GM23338 (cell line): Measurements from ENCODE around the gene APC. TPM values are rescaled to one million over a fixed set of nuclear protein-coding genes. Genes with fewer than 3 reads are reported as not detected.

Experiments used
- ATAC-seq: fragments of 200-7000 bp; cut with Tn5 transposase; 3 replicates; pipeline ENCODE4 v1.9.1; 2020
- DNase-seq: peaks from one replicate; pipeline ENCODE4 v3.0.0-alpha.2; 2015; ENCODE audit warnings: low spot score
- H2AFZ ChIP-seq: fragments of 200-600 bp; sonication (generic); 2 replicates; pipeline ENCODE4 v1.8.0; 2016; ENCODE audit warnings: antibody characterized with exemption, mild to moderate bottlenecking, moderate library complexity
- H3F3A ChIP-seq: fragments of 200-600 bp; sonication (generic); replicated peaks from 2 replicates; pipeline ENCODE4 v1.8.0; 2017; ENCODE audit warnings: antibody characterized with exemption, mixed run types, low read depth
- H3K27ac ChIP-seq: fragments of 200-600 bp; sonication (generic); 2 replicates; pipeline ENCODE4 v1.6.1; 2016; ENCODE audit warnings: low read depth
- H3K27me3 ChIP-seq: fragments of 200-600 bp; sonication (generic); 2 replicates; pipeline ENCODE4 v1.8.0; 2016; ENCODE audit warnings: mild to moderate bottlenecking, mixed run types, moderate library complexity; ENCODE audit not compliant: insufficient read depth
- H3K36me3 ChIP-seq: fragments of 200-600 bp; sonication (generic); 2 replicates; pipeline ENCODE4 v1.8.0; 2016; ENCODE audit warnings: mild to moderate bottlenecking; ENCODE audit not compliant: insufficient read depth
- H3K4me1 ChIP-seq: fragments of 200-600 bp; sonication (generic); 2 replicates; pipeline ENCODE4 v1.8.0; 2016; ENCODE audit warnings: mild to moderate bottlenecking, moderate library complexity; ENCODE audit not compliant: insufficient read depth
- H3K4me2 ChIP-seq: fragments of 200-600 bp; sonication (generic); 2 replicates; pipeline ENCODE4 v1.7.1; 2017; ENCODE audit warnings: mixed run types
- H3K4me3 ChIP-seq: fragments of 200-600 bp; sonication (generic); 2 replicates; pipeline ENCODE4 v1.6.1; 2016; ENCODE audit warnings: mixed run types
- H3K79me2 ChIP-seq: fragments of 200-600 bp; sonication (generic); replicated peaks from 2 replicates; pipeline ENCODE4 v1.8.0; 2017; ENCODE audit warnings: mild to moderate bottlenecking; ENCODE audit not compliant: insufficient read depth
- H3K9me2 ChIP-seq: fragments of 200-600 bp; sonication (generic); 2 replicates; pipeline ENCODE4 v1.8.0; 2017; ENCODE audit not compliant: insufficient read depth
- H4K20me1 ChIP-seq: fragments of 200-600 bp; sonication (generic); replicated peaks from 2 replicates; pipeline ENCODE4 v1.8.0; 2017; ENCODE audit warnings: mild to moderate bottlenecking; ENCODE audit not compliant: insufficient read depth
- H3K27ac Mint-ChIP-seq: 2 replicates; pipeline ENCODE4 v1.8.0; 2020; ENCODE audit warnings: inconsistent platforms, mild to moderate bottlenecking, moderate library complexity, mixed read lengths
- H3K27me3 Mint-ChIP-seq: 3 replicates; pipeline ENCODE4 v1.8.0; 2022; ENCODE audit warnings: low read depth, mild to moderate bottlenecking, moderate library complexity, mixed read lengths, inconsistent platforms; ENCODE audit not compliant: insufficient read depth, poor library complexity
- H3K36me3 Mint-ChIP-seq: 3 replicates; pipeline ENCODE4 v1.8.0; 2021; ENCODE audit warnings: low read depth, mild to moderate bottlenecking, inconsistent platforms, moderate library complexity, mixed read lengths
- H3K4me1 Mint-ChIP-seq: 3 replicates; pipeline ENCODE4 v1.8.0; 2020; ENCODE audit warnings: mild to moderate bottlenecking, inconsistent platforms, mixed read lengths
- H3K4me3 Mint-ChIP-seq: 3 replicates; pipeline ENCODE4 v1.8.0; 2021; ENCODE audit warnings: moderate library complexity, mild to moderate bottlenecking, inconsistent platforms, mixed read lengths
- H3K9me3 Mint-ChIP-seq: 3 replicates; pipeline ENCODE4 v1.8.0; 2020; ENCODE audit warnings: moderate library complexity, mild to moderate bottlenecking, inconsistent platforms, mixed read lengths
- EZH2 ChIP-seq: fragments of 200-600 bp; sonication (generic); IDR thresholded peaks from one replicate; pipeline ENCODE4 v1.8.0; 2017; ENCODE audit warnings: antibody characterized with exemption, mild to moderate bottlenecking, low read depth; ENCODE audit not compliant: unreplicated experiment
- JUNB ChIP-seq: IDR thresholded peaks from one replicate; pipeline ENCODE4 v1.6.1; 2016; ENCODE audit warnings: antibody characterized with exemption; ENCODE audit not compliant: unreplicated experiment
- STAT1 ChIP-seq: IDR thresholded peaks from one replicate; pipeline ENCODE4 v1.6.1; 2016; ENCODE audit warnings: antibody characterized with exemption; ENCODE audit not compliant: unreplicated experiment
- ZNF114 ChIP-seq: fragments of 250-450 bp; sonication (Bioruptor Pico); IDR thresholded peaks from 2 replicates; pipeline ENCODE4 v1.5.0; 2020; ENCODE audit warnings: mild to moderate bottlenecking, moderate library complexity
- ZNF331 ChIP-seq: fragments of 250-450 bp; sonication (Bioruptor Pico); IDR thresholded peaks from 2 replicates; pipeline ENCODE4 v1.5.0; 2020; ENCODE audit warnings: low read depth, mild to moderate bottlenecking, moderate library complexity
- polyA plus RNA-seq: library from polyadenylated mRNA; unstranded; fragments of >200 nt; fragmentation: Nextera tagmentation; extraction: Ambion mirVana; gene quantifications from 2 replicates; pipeline ENCODE4 v1.2.1, GENCODE V29; 2016
- total RNA-seq: library from RNA; depleted of rRNA; stranded (reverse); fragments of >200 nt; shearing (Covaris generic); gene quantifications from 2 replicates; pipeline ENCODE4 v1.2.3, GENCODE V29; 2014
- TF ChIP-seq, protein P1 (sequence below): fragments of 250-450 bp; sonication (Bioruptor Pico); IDR thresholded peaks from 2 replicates; pipeline ENCODE4 v1.5.0; 2020; ENCODE audit warnings: mild to moderate bottlenecking, moderate library complexity
- TF ChIP-seq, protein P2 (sequence below): IDR thresholded peaks from one replicate; pipeline ENCODE4 v1.6.1; 2018; ENCODE audit warnings: antibody characterized with exemption; ENCODE audit not compliant: unreplicated experiment
- TF ChIP-seq, protein P3 (sequence below): IDR thresholded peaks from 2 replicates; pipeline ENCODE4 v1.6.1; 2016; ENCODE audit warnings: antibody characterized with exemption

Gene APC
- total and polyA plus RNA-seq, 2 experiments from 2014 or later, result 42.4 to 62.9 TPM

DNA sequence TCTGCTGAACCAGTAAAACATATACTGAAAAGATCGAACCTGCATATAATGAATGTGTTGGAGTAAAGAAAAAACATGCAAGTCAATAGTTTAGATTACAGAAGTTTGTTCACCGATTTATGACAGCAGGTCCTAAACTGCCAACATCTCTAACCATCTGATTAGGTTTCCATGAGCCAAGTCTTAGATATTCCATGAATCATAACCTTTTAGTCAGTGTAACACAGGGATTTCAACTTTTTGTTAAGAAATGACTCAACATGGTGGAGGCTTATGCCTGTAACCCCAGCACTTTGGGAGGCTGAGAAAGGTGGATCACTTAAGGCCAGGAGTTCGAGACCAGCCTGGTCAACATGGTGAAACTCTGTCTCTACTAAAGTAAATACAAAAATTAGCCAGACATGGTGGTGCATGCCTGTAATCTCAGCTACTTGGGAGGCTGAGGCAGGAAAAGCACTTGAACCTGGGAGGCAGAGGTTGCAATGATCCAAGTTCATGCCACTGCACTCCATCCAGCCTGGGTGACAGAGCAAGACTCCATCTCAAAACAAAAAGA lies 38.7 kb downstream of the APC start (continued):
- TF ChIP-seq, protein P1, sequence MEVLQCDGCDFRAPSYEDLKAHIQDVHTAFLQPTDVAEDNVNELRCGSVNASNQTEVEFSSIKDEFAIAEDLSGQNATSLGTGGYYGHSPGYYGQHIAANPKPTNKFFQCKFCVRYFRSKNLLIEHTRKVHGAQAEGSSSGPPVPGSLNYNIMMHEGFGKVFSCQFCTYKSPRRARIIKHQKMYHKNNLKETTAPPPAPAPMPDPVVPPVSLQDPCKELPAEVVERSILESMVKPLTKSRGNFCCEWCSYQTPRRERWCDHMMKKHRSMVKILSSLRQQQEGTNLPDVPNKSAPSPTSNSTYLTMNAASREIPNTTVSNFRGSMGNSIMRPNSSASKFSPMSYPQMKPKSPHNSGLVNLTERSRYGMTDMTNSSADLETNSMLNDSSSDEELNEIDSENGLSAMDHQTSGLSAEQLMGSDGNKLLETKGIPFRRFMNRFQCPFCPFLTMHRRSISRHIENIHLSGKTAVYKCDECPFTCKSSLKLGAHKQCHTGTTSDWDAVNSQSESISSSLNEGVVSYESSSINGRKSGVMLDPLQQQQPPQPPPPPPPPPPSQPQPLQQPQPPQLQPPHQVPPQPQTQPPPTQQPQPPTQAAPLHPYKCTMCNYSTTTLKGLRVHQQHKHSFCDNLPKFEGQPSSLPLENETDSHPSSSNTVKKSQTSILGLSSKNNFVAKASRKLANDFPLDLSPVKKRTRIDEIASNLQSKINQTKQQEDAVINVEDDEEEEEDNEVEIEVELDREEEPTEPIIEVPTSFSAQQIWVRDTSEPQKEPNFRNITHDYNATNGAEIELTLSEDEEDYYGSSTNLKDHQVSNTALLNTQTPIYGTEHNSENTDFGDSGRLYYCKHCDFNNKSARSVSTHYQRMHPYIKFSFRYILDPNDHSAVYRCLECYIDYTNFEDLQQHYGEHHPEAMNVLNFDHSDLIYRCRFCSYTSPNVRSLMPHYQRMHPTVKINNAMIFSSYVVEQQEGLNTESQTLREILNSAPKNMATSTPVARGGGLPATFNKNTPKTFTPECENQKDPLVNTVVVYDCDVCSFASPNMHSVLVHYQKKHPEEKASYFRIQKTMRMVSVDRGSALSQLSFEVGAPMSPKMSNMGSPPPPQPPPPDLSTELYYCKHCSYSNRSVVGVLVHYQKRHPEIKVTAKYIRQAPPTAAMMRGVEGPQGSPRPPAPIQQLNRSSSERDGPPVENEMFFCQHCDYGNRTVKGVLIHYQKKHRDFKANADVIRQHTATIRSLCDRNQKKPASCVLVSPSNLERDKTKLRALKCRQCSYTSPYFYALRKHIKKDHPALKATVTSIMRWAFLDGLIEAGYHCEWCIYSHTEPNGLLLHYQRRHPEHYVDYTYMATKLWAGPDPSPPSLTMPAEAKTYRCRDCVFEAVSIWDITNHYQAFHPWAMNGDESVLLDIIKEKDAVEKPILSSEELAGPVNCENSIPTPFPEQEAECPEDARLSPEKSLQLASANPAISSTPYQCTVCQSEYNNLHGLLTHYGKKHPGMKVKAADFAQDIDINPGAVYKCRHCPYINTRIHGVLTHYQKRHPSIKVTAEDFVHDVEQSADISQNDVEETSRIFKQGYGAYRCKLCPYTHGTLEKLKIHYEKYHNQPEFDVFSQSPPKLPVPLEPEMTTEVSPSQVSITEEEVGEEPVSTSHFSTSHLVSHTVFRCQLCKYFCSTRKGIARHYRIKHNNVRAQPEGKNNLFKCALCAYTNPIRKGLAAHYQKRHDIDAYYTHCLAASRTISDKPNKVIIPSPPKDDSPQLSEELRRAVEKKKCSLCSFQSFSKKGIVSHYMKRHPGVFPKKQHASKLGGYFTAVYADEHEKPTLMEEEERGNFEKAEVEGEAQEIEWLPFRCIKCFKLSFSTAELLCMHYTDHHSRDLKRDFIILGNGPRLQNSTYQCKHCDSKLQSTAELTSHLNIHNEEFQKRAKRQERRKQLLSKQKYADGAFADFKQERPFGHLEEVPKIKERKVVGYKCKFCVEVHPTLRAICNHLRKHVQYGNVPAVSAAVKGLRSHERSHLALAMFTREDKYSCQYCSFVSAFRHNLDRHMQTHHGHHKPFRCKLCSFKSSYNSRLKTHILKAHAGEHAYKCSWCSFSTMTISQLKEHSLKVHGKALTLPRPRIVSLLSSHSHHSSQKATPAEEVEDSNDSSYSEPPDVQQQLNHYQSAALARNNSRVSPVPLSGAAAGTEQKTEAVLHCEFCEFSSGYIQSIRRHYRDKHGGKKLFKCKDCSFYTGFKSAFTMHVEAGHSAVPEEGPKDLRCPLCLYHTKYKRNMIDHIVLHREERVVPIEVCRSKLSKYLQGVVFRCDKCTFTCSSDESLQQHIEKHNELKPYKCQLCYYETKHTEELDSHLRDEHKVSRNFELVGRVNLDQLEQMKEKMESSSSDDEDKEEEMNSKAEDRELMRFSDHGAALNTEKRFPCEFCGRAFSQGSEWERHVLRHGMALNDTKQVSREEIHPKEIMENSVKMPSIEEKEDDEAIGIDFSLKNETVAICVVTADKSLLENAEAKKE (CRISPR knock-in tag), result no peak
- TF ChIP-seq ZNF331 (CRISPR knock-in tag) (no peak), STAT1 (no peak)
- TF ChIP-seq, protein P2, sequence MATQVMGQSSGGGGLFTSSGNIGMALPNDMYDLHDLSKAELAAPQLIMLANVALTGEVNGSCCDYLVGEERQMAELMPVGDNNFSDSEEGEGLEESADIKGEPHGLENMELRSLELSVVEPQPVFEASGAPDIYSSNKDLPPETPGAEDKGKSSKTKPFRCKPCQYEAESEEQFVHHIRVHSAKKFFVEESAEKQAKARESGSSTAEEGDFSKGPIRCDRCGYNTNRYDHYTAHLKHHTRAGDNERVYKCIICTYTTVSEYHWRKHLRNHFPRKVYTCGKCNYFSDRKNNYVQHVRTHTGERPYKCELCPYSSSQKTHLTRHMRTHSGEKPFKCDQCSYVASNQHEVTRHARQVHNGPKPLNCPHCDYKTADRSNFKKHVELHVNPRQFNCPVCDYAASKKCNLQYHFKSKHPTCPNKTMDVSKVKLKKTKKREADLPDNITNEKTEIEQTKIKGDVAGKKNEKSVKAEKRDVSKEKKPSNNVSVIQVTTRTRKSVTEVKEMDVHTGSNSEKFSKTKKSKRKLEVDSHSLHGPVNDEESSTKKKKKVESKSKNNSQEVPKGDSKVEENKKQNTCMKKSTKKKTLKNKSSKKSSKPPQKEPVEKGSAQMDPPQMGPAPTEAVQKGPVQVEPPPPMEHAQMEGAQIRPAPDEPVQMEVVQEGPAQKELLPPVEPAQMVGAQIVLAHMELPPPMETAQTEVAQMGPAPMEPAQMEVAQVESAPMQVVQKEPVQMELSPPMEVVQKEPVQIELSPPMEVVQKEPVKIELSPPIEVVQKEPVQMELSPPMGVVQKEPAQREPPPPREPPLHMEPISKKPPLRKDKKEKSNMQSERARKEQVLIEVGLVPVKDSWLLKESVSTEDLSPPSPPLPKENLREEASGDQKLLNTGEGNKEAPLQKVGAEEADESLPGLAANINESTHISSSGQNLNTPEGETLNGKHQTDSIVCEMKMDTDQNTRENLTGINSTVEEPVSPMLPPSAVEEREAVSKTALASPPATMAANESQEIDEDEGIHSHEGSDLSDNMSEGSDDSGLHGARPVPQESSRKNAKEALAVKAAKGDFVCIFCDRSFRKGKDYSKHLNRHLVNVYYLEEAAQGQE, result no peak

DNA sequence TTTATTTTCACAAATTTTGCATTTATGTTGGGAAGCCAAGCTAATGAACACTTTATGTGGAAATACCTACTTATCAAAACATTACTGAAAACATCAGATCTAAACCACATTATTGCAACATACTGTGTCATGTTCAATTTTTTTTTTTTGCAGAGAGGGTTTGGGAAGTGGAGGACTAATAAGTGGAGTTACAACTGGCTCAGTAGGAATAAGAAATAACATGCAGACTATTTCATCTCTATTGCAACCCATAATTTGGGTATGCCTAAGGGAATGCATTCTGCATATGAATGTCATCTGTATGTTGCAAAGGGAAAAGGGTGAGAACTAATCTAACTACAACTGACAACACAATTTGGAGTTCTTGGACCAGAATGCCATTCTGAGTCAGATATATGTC lies 41.8 kb downstream of the APC start:
- Histone ChIP-seq H2AFZ (no peak overlapping the region), H4K20me1 (no peaks in the 10 kb centered on the region), H3K4me2 (no peak overlapping the region), H3K27me3 (no peaks in the 10 kb centered on the region), H3K9me2 (no peaks in the 10 kb centered on the region), H3K4me3 (no peak overlapping the region), H3K4me1 (no peaks in the 10 kb centered on the region), H3K36me3 (no peaks in the 10 kb centered on the region; the same call in 1 of the 2 replicates), H3K79me2 (no peaks in the 10 kb centered on the region), H3F3A (no peaks in the 10 kb centered on the region), H3K27ac (no peak overlapping the region)
- Mint-ChIP-seq H3K27me3 (peaks cover 4% of the 10 kb centered on the region), H3K9me3 (no peaks in the 10 kb centered on the region; the same call in 2 of the 3 replicates), H3K4me1 (peaks cover 7% of the 10 kb centered on the region; the same call in 2 of the 3 replicates), H3K36me3 (peaks cover 24% of the 10 kb centered on the region), H3K4me3 (no peak overlapping the region), H3K27ac (no peak overlapping the region; the same call in none of the 2 replicates)
- ATAC-seq (no peak), DNase-seq (no peak)
- TF ChIP-seq JUNB, result no peak
- TF ChIP-seq ZNF114, result no peak
- no peak for TF ChIP-seq EZH2
- TF ChIP-seq, protein P2, result no peak
- no peak for TF ChIP-seq STAT1
- TF ChIP-seq, protein P3, sequence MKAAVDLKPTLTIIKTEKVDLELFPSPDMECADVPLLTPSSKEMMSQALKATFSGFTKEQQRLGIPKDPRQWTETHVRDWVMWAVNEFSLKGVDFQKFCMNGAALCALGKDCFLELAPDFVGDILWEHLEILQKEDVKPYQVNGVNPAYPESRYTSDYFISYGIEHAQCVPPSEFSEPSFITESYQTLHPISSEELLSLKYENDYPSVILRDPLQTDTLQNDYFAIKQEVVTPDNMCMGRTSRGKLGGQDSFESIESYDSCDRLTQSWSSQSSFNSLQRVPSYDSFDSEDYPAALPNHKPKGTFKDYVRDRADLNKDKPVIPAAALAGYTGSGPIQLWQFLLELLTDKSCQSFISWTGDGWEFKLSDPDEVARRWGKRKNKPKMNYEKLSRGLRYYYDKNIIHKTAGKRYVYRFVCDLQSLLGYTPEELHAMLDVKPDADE, result no peak
